Measurements from ENCODE around the gene SEMA4D.

Gene SEMA4D

DNA sequence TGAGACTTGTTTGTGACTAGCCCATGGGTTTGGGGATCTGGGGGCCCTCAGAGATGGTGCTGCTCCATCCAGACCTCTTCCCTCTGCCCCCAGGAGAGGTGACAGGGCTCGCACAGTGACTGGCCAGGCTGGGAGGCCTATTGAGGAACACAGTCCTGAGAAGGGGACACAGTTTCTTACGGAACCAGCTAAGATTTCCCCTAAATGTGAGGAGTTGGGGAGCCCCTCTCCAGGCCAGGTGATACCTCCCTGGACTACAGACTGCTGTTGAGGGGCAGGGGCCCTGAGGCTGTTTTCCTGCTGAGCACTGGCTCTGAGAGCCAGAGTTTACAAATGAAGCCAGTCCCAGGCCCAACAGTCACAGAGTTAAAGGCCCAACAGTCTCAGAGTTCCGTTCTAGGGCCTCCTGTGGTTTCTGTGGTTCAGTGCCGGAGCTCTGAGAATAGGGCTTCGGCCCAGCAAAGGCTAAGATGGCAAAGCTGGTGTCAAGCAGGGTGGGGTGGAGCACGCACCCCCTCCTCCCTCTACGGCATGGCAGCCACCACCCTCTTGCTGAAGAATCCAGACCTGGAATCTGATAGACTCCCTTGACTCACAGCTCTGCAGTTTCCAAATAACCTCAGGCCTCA is 1.1 kb upstream of the SEMA4D start:
- DNase-seq, result no peak

GRCh38 chr9:89497257-89497963 is 503 bp downstream of the SEMA4D start:
- no peak for DNase-seq

- DNase-seq, result no peak
These were observed 1.2 kb downstream of the SEMA4D start for GRCh38 chr9:89496645-89497256.

- DNase-seq, result no peak
These were observed 1.9 kb downstream of the SEMA4D start for GRCh38 chr9:89495824-89496560.

- no peak for DNase-seq
These were observed 3.7 kb downstream of the SEMA4D start for GRCh38 chr9:89494199-89494598.

- no peak for DNase-seq
These were observed 4.2 kb downstream of the SEMA4D start for GRCh38 chr9:89493671-89494070.

GRCh38 chr9:89493181-89493580 is 4.7 kb downstream of the SEMA4D start:
- DNase-seq, result no peak

GRCh38 chr9:89492586-89492985 is 5.3 kb downstream of the SEMA4D start:
- DNase-seq, result no peak

- no peak for DNase-seq
These were observed 6.2 kb downstream of the SEMA4D start for GRCh38 chr9:89491694-89492093.

DNA sequence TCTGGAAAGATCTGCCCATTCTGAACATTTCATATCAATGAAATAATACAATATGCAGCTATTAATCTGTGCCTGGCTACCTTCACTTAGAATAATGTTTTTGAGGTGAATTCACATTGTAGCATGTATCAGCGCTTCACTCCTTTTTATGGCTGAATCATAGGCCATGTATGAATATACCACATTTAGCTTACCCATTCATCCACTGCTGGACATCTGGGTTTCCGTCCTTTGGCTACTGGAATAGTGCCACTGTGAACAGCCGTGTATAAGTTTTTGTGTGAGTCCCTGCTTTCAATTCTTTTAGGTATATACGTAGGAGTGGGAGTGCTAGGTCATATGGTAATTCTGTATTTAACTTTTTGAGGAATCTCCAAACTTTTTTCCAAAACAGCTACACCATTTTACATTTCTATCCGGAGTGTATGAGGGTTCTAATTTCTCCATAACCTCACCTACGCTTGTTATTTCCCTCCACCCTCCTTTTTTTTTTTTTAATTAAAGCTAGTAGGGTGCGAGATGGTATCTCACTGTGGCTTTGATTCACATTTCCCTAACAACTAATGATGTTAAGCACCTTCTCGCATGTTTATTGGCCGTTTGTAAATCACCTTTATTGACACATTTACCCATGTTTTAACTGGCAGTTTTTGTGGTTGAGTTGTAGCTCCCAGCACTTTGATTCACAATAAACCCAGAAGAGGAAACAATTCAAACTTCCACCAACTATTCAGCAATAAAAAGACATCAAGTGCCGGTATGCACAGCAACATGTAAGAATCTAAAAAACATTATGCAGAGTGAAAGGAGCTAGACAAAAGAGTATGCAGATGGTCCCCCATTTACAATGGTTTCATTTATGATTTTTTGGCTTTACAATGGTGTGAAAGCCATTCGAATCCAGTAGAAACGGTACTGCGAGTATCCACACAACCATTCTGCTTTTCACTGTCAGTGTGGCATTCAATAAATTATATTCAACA is 8.1 kb downstream of the SEMA4D start:
- DNase-seq, result no peak

DNA sequence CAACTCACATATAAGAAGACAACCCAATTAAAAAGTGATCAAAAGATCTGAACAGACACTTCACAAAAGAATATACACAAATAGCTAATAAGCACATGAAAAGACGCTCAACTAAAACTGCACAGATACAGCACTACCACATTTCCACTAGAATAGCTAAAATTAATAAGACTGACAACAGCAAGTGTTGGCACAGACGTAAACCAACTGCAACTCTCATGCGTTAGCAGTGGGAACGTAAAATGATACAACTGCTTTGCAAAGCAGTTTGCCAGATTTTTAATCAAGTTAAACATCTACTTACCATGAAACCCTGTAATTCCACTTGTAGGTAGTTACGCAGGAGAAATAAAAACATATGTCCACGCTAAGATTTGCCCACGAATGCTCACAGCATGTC is 9.0 kb downstream of the SEMA4D start:
- no peak for DNase-seq

DNA sequence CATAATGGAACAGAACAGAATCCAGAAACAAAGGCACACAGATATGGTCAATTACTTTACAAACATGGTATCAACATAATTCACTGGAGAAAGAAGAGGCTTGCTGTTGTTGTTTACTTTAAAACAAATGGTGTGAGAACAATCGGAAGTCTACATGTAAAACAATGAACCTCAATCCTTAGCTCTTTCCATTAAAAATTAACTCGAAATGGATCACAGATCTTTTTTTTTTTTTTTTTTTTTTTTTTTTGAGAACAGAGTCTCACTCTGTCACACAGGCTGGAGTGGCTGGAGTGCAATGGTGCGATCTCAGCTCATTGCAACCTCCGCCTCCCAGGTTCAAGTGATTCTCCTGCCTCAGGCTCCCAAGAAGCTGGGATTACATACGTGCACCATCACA is 9.8 kb downstream of the SEMA4D start:
- no peak for DNase-seq

- no peak for DNase-seq
These were observed 11.2 kb downstream of the SEMA4D start for GRCh38 chr9:89486681-89487080.

DNA sequence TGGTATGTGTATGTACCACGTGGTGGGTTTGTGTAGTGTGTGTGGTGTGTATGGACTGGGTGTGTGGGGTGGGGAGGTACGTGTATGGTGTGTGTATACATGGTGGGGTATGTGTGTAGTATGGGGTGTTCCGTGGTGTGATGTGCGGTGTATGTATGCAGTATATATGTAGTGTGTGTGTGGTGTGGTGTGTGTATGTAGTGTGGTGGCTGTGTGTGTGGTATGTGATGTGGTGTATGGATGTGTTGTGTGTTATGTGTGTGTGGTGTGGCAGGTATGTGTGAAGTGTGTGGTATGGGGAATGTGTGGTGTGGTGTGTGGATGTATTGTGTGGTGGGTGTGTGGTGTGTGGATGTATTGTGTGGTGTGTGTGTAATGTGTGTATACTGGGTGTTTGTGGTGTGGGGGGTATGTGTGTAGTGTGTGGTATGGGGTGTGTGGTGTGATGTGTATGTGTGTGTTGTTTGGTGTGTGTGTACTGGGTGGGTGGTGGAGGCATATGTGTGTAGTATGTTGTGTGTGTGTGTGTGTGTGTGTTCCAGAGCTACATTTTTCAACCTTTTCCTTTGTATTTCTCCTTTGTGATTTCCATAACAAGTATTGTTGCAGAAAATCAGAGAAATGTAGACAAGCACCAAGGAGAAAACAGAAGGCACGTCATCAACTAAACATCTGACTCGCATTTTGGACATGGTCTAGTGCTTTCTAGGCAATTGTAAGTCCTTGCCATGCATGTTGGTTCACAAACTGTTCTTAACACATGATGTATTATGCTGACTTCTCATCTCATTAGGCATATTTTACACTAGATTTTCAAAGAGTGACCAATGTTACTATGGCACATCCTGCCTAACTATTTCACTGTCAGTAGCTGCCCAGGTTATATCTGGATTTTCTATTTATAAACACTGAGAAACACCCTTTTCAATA is 13.2 kb downstream of the SEMA4D start:
- no peak for DNase-seq

DNA sequence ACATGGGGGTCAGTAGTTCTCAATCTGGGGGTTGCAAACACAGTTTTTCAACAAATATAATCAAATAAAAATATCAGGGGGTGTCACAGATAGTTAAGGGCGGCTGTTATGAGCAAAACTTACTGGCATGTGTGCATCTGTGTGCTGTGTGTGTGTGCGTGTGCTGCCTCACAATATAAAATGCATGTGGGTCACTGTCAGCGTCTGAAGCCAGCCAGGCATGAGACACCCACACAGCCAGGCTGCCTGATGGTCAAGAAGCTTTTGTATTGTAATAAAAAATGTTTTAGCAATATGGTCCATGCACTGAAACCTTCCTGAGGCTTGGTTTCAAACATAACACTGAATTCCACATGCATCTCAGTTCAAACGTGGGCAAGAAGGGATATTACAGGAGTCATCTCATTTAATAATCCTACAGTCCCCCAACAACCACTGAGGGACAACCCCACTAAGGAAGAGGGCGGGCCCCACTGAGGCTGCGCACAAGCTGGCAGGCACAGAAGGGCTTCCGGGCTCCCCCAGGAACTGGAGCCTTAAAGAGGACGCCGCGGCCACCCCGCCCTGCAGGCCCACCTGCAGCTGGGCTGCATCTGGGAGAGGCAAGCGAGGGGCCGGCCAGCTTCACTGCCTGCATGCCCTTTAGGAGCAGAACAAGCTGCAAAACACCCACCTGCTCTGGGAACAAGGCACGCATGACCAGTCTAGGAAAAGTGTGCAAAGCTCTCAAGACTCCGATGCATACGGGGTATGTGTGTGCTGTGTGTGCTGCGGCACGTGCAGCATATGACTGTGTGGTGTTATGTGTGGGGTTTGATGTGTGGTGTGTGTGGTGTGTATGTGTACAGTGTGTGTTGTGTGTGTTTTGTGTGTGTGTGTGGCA is 14.1 kb downstream of the SEMA4D start:
- no peak for DNase-seq

GRCh38 chr9:89482901-89483361 is 15.0 kb downstream of the SEMA4D start:
- no peak for DNase-seq

DNA sequence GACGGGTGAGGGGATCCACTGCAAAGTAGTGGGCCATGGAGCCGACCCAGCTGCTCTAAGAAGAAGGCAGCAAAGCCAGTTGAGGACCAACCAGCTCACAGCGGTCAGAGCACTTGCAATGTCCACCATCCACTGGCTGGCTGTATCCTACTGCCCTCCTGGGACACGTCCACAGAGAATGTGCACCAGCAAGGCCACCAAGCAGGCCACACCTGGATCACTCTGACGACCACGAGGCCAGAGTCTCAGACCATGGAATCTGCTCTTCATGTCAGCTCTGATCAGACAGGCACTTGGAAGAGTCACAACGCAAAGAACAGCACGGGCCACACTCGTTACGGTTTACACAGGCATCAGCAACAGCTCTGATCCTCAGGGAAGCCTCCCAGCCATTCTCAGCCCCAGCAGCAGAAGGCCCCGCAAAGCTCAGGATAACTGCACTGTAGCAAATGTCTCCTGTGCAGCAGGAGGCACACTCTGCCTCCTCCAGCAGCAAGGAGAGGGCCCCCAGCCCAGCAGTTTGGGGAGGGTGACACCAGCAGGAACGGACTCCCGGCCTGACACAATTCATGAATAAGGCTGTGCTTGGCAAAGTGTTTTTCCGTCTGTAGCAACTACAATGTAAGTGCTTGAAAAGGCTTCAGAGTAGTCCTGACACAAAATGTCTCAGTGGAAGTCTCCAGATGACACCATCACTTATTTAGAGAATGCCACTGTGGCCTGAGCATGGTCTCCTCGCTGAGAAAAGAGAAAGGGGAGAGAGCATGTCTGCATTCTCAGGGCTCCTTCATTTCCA is 15.7 kb downstream of the SEMA4D start:
- no peak for DNase-seq

- no peak for DNase-seq
These were observed 16.4 kb downstream of the SEMA4D start for GRCh38 chr9:89481538-89481915.

DNA sequence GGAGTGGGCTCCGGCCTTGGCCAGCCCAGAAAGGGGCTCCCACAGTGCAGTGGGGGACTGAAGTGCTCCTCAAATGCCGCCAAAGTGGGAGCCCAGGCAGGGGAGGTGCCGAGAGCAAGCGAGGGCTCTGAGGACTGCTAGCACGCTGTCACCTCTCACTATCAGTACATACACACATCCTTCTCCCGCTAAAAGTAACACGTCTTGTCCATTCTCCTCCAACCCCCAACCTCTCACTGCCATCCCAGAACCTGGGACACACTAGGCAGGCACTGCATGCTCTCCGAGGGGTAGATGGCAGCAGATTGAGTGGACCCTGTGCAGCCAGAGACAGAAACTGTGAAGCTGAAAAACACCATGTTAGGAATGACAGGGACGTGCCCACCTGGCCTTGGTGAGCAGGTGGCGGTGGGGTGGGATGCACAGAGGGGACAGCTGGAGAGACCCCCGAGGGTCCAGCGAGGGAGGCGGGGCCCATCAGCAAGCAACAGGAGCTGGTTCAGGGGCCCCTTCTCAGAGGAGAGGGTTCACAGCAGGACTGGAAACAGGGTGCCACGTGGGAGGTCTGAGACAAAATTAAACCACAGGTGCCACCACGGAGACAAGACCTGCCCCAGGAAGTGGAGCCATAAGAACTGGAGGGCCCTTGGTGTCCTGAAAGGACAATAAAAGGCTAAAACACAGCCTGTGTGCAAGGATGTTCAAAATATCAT is 16.9 kb downstream of the SEMA4D start:
- no peak for DNase-seq

Data from NCI-H1694 treated with DMSO at 0.1 percent for 48 hours (cell line).